ENCODE data around the gene CACNA1F. TPM values are rescaled to one million over a fixed set of nuclear protein-coding genes. Genes with fewer than 3 reads are reported as not detected.

CACNA1F gene
- total and polyA plus RNA-seq, 9 of the 15 experiments (the other 6 are each of a cell fraction or from before 2014, with no cell fraction given), result under 0.01 to 0.41 (median 0.03) TPM; not detected in 3

GRCh38 chrX:49199906-49200771, 33.0 kb downstream of the CACNA1F start, which contains the start of gene SYP (continued):
- TF ChIP-seq CXXC5 (CRISPR knock-in tag; IDR thresholded peaks at IDR 0.05), result peak; percentile 94
- TF ChIP-seq PML (IDR thresholded peaks at IDR 0.05; ENCODE audit: low read length), result peak; percentile 65; the same call in 1 of the 2 replicates
- no peak for TF ChIP-seq SMAD2 (IDR thresholded peaks at IDR 0.05; ENCODE audit: low read depth, low read length)
- TF ChIP-seq RBM17 (IDR thresholded peaks at IDR 0.05; ENCODE audit: borderline replicate concordance, low read depth, low read length), result no peak
- peak; percentile 69; the same call in 1 of the 2 replicates for TF ChIP-seq HMGXB4 (CRISPR knock-in tag; IDR thresholded peaks at IDR 0.05)
- TF ChIP-seq ZNF592 (IDR thresholded peaks at IDR 0.05), result peak; percentile 75; the same call in 1 of the 2 replicates
- TF ChIP-seq POLR2AphosphoS5 (IDR thresholded peaks at IDR 0.05; ENCODE audit: control insufficient read depth, insufficient read depth, low read depth, low read length), result peak; percentile 92
- TF ChIP-seq ZNF133 (CRISPR knock-in tag; IDR thresholded peaks at IDR 0.05), result no peak
- TF ChIP-seq ZNF668 (CRISPR knock-in tag; IDR thresholded peaks at IDR 0.05), result no peak
- TF ChIP-seq SMARCA5 (IDR thresholded peaks at IDR 0.05), result no peak
- TF ChIP-seq FOXP4 (CRISPR knock-in tag; IDR thresholded peaks at IDR 0.05; ENCODE audit: borderline replicate concordance), result peak; percentile 45; the same call in 1 of the 2 replicates
- TF ChIP-seq PCBP1 (IDR thresholded peaks at IDR 0.05; ENCODE audit: low read depth, low read length, poor library complexity, severe bottlenecking), result peak; percentile 68
- TF ChIP-seq DPF2 (IDR thresholded peaks at IDR 0.05), result no peak; the same call in 1 of the 2 replicates
- TF ChIP-seq ZNF639 (CRISPR knock-in tag; conservative IDR thresholded peaks at IDR 0.05 in 1 of 2, IDR thresholded peaks at IDR 0.05 in 1 of 2), result peak in 1 of 2 experiments; percentile 83; a peak in 2 of 4 replicates
- TF ChIP-seq L3MBTL2 (IDR thresholded peaks at IDR 0.05), result peak; percentile 93
- no peak for TF ChIP-seq PPARD (CRISPR knock-in tag; IDR thresholded peaks at IDR 0.05)
- TF ChIP-seq KLF1 (tag; IDR thresholded peaks at IDR 0.05), result peak; percentile 77
- no peak for TF ChIP-seq ADNP (tag; IDR thresholded peaks at IDR 0.05)
